GM18511 (cell line): Measurements from ENCODE around the gene FOXL1.

ENCODE experiments used
- ATAC-seq: cut with Tn5 transposase; IDR thresholded peaks from one replicate; pipeline ENCODE4 v1.9.1; 2021; ENCODE audit warnings: mild to moderate bottlenecking, moderate library complexity; ENCODE audit not compliant: unreplicated experiment

Gene FOXL1

DNA sequence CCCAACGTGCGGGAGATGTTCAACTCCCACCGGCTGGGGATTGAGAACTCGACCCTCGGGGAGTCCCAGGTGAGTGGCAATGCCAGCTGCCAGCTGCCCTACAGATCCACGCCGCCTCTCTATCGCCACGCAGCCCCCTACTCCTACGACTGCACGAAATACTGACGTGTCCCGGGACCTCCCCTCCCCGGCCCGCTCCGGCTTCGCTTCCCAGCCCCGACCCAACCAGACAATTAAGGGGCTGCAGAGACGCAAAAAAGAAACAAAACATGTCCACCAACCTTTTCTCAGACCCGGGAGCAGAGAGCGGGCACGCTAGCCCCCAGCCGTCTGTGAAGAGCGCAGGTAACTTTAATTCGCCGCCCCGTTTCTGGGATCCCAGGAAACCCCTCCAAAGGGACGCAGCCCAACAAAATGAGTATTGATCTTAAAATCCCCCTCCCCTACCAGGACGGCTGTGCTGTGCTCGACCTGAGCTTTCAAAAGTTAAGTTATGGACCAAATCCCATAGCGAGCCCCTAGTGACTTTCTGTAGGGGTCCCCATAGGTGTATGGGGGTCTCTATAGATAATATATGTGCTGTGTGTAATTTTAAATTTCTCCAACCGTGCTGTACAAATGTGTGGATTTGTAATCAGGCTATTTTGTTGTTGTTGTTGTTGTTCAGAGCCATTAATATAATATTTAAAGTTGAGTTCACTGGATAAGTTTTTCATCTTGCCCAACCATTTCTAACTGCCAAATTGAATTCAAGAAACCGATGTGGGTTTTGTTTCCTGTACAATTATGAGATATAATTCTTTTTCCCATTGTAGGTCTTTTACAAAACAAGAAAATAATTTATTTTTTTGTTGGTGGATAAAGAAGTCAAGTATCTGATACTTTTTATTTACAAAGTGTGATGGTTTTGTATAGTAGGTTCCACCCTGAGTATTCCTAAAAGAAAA, 9.4 kb upstream of the FOXL1 start:
- ATAC-seq = no peak

GRCh38 chr16:86569701-86570447, 8.5 kb upstream of the FOXL1 start:
- no peak for ATAC-seq

- no peak for ATAC-seq
Measured at GRCh38 chr16:86570558-86571529, 7.5 kb upstream of the FOXL1 start.

DNA sequence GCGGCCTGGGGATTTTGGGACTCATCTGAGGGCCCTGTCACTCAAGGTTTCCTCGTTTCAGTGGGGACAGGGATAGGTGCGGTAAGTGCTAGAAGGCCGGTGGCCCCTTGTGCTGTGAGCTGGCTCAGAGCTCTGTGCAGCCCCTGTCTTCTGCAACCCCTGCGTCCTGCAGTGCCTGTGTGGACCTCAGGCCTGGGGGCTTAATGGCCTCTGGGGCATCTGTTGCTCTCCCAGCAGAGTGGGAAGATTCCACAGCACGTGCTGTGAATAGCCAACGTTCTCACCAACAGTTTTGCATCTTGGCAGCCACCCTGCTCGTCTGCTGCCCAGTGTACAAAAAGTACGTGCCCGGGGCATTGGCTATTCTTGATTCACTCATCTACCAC, 6.8 kb upstream of the FOXL1 start:
- ATAC-seq = no peak

DNA sequence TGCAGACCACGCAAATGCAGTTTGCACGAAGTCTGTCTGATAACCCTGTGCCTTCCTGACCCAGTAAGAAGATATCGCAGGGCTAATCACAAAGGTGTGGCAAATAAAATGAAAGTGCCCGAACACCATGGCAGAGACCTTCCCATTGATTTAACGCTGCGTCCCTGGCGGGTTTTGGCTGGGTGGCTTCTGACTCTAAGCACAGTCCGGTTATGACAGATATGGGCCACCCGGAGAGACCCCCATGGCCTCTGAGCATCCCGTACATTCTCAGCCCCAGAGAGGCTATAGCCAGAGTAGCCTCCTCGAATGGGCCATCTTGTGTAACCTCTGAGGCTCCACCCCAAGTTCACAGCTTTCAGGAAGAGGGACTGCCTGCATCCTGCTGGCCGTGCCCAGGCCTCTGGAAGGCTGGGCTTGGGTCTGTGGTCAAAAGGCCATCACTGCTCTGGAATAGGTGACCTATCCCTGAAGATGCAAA, 6.3 kb upstream of the FOXL1 start:
- ATAC-seq = no peak

- ATAC-seq = no peak
Measured at GRCh38 chr16:86572606-86573005, 5.7 kb upstream of the FOXL1 start.

DNA sequence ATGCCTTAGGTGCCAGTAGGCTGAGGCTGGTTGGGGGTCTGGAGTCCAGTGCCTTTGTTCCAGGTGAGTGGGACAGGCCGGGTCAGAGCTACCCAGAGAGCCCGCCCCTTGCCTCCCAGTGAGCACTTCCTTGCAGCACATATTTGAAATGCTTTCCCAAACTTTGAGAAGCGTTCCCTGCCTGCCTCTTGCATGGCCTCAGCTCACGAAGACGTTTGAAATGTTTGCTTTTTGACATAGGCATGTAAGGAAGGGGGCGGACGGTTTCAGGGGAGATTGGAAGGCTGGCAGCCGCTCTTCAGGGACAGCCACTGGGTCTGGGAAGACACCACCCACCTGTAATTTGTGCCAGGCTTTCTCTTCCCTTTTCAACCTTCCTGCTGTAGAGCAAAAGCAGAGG, 5.1 kb upstream of the FOXL1 start:
- ATAC-seq = no peak

- no peak for ATAC-seq
Measured at GRCh38 chr16:86573646-86574508, 4.5 kb upstream of the FOXL1 start.

DNA sequence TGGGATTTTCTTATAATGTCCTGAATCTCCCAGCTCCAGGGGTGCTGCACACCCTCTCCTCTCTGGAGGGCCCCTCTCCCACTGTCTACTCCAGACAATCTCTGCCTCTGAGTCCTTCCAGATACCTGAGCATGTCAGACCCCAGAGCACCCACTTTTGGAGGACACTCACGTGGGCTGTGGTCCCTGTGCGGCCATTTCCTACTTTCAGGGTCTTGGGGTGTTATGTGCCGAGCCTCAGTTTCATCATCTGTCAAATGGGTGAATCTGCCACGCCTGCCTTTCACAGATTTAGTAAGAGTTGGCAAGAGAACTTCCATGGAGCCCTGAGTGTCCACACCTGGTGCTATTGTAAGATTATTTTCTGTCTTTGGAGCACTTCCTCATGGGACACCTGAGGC, 3.7 kb upstream of the FOXL1 start:
- ATAC-seq = no peak

DNA sequence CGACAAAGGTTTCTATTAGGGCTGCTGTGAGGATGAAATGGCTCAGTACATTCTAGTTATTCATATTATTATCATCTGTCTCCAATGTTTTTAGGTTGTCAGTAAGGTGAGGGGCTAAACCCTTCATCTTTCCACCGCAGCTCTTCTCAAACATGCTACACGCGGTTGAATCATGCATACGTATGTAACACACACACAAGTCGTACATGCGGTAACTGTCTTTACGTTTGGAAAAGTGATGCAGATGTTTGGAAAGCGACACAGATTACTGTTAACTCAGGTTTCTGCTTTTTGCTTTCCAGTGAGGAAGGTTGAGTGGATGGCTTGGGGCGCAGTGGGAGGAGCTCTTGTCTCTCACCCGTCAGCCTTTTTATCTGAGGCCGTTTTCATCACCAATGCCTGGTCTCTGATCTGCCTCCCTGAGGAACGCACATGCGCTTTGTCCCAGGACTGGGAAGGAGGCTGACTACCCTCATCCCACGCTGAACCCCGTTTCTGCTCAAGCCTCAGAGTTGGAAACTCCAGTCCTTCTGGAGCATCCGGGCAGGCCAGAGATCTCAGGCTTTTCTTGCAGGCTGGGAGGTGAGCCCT, 3.2 kb upstream of the FOXL1 start:
- ATAC-seq = no peak

DNA sequence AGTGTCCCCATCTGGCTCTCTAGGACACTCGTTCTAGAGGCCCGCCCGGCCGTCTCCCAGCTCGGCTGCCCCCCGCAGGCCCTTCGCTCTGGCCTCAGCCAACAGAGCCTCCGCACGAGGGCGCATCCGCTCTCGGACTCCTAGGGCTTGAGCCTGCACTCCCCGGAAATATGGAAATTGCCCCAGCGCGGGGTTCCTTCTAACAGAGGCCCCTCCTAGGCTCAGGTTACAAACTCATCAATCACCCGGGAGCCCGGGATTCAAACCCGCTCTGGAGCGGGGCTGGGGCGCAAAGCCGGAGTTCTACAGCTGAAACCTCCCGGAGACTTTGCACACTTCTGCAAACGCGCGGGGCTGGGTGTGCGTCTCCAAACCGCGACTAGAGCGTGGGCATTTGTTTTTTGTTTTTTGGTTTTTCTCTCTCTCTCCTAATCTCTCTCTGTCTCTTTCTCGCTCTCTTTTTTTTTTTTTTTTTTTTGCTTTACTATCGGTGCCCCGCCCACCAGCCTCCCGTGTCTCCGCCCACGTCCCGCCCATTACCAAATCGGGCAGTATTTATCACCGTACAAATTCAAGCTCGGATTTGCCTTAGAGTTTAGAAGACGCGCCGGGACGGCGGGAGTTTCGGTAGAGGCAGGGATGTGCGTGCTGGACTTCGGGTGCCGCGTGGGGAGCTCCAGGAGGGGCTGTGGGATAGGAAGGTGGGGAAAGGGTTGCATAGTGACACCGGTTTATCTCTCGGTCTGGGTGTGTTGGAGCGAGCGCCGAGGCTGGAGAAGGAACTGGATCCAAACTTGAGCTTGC, 2.4 kb upstream of the FOXL1 start:
- ATAC-seq = no peak

GRCh38 chr16:86576591-86577313, 1.6 kb upstream of the FOXL1 start:
- ATAC-seq = no peak

DNA sequence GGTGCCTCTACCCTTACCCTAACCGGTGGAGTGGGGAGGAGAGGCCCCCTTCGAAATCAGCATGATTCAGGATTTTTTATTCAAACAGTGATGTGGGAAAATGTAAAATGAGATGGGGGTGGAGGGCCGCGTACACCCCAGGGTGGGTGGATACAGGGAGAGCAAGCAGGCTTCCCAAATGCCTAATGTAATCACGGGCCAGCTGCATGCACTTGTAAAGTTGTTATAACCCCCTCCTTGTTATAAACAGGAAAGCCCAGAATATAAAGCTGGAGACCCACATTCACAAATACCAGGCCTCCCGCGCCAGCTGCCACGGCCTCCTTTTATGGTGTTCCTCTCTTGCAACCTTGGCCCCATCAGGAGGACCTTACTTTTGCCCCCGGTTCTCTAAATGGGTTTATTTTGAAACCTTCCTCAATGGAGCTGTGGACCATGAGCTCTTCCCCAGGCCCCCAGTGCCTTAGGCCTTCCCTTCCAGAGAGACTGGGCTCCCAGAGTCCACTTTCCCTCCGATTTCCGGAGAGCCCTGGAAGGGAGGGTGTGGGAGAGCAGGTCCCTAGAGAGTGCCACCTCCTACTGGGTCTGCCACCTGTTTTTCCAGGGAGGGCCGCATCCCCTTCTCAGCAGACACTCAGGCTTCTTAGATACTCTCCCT, 906 bp upstream of the FOXL1 start:
- ATAC-seq = no peak

- ATAC-seq = no peak
Measured at GRCh38 chr16:86578611-86579267, 390 bp downstream of the FOXL1 start.

GRCh38 chr16:86579268-86580062, 1.1 kb downstream of the FOXL1 start:
- ATAC-seq = no peak
